COLO668 (cell line): ENCODE data around the gene TBC1D30.
"Not testable (repeated sequence)": the region's sequence is repeated elsewhere in the genome, so short reads cannot be mapped to it uniquely, and the experiment has no call there.

ENCODE experiments used
- DNase-seq: peaks from one replicate; lab custom pipeline; 2025; ENCODE audit not compliant: unreplicated experiment; lab: John Stamatoyannopoulos, UW

TBC1D30 gene

GRCh38 chr12:64848409-64848808, 24.0 kb downstream of the TBC1D30 start:
- not testable (repeated sequence) for DNase-seq

GRCh38 chr12:64858882-64859605, 34.6 kb downstream of the TBC1D30 start:
- no peak for DNase-seq

GRCh38 chr12:64860446-64860998, 36.1 kb downstream of the TBC1D30 start:
- DNase-seq = no peak

GRCh38 chr12:64864319-64864718, 39.9 kb downstream of the TBC1D30 start:
- no peak for DNase-seq

GRCh38 chr12:64875186-64875585, 50.7 kb downstream of the TBC1D30 start:
- DNase-seq = no peak

- DNase-seq = no peak
Measured at GRCh38 chr12:64876388-64877071, 52.1 kb downstream of the TBC1D30 start.

GRCh38 chr12:64877363-64878004, 53.0 kb downstream of the TBC1D30 start:
- no peak for DNase-seq

GRCh38 chr12:64882687-64883086, 58.2 kb downstream of the TBC1D30 start:
- DNase-seq = no peak

- DNase-seq = no peak
Measured at GRCh38 chr12:64883264-64884163, 59.1 kb downstream of the TBC1D30 start.

- no peak for DNase-seq
Measured at GRCh38 chr12:64884164-64884542, 59.7 kb downstream of the TBC1D30 start.

- DNase-seq = no peak
Measured at GRCh38 chr12:64884728-64885127, 60.3 kb downstream of the TBC1D30 start.

GRCh38 chr12:64889434-64890216, 65.2 kb downstream of the TBC1D30 start:
- no peak for DNase-seq

- DNase-seq = peak; percentile 9
Measured at GRCh38 chr12:64890873-64891468, 66.5 kb downstream of the TBC1D30 start.

- no peak for DNase-seq
Measured at GRCh38 chr12:64891629-64892028, 67.2 kb downstream of the TBC1D30 start.

- DNase-seq = no peak
Measured at GRCh38 chr12:64892561-64892960, 68.1 kb downstream of the TBC1D30 start.

GRCh38 chr12:64893961-64894360, 69.5 kb downstream of the TBC1D30 start:
- no peak for DNase-seq

GRCh38 chr12:64894827-64895475, 70.5 kb downstream of the TBC1D30 start:
- no peak for DNase-seq

- DNase-seq = no peak
Measured at GRCh38 chr12:64895526-64895925, 71.1 kb downstream of the TBC1D30 start.

- DNase-seq = no peak
Measured at GRCh38 chr12:64900540-64900939, 76.1 kb downstream of the TBC1D30 start.
